GM21528 (cell line): ENCODE data around the gene HERPUD2.
"Not testable (repeated sequence)": the region's sequence is repeated elsewhere in the genome, so short reads cannot be mapped to it uniquely, and the experiment has no call there.

Source experiments
- ATAC-seq: cut with Tn5 transposase; IDR thresholded peaks from one replicate; pipeline ENCODE4 v1.9.1; 2021; ENCODE audit warnings: mild to moderate bottlenecking, moderate library complexity; ENCODE audit not compliant: unreplicated experiment, low FRiP score

HERPUD2 gene

GRCh38 chr7:35716038-35716803, 21.3 kb upstream of the HERPUD2 start:
- no peak for ATAC-seq

- ATAC-seq = no peak
Measured at GRCh38 chr7:35714862-35715261, 19.9 kb upstream of the HERPUD2 start.

GRCh38 chr7:35714407-35714806, 19.5 kb upstream of the HERPUD2 start:
- ATAC-seq = no peak

GRCh38 chr7:35712563-35713226, 17.8 kb upstream of the HERPUD2 start:
- no peak for ATAC-seq

- ATAC-seq = no peak
Measured at GRCh38 chr7:35707422-35707821, 12.5 kb upstream of the HERPUD2 start.

- no peak for ATAC-seq
Measured at GRCh38 chr7:35705932-35706461, 11.1 kb upstream of the HERPUD2 start.

GRCh38 chr7:35704261-35704660, 9.3 kb upstream of the HERPUD2 start:
- no peak for ATAC-seq

GRCh38 chr7:35702541-35702940, 7.6 kb upstream of the HERPUD2 start:
- no peak for ATAC-seq

- ATAC-seq = peak; percentile 56
Measured at GRCh38 chr7:35701287-35701900, 6.5 kb upstream of the HERPUD2 start.

- peak; percentile 13 for ATAC-seq
Measured at GRCh38 chr7:35700865-35701264, 5.9 kb upstream of the HERPUD2 start.

- ATAC-seq = no peak
Measured at GRCh38 chr7:35700333-35700732, 5.4 kb upstream of the HERPUD2 start.

- no peak for ATAC-seq
Measured at GRCh38 chr7:35699796-35700305, 4.9 kb upstream of the HERPUD2 start.

- not testable (repeated sequence) for ATAC-seq
Measured at GRCh38 chr7:35698382-35698781, 3.4 kb upstream of the HERPUD2 start.

- ATAC-seq = no peak
Measured at GRCh38 chr7:35697414-35698175, 2.7 kb upstream of the HERPUD2 start.

- ATAC-seq = no peak
Measured at GRCh38 chr7:35695987-35696386, 1.1 kb upstream of the HERPUD2 start.

- ATAC-seq = no peak
Measured at GRCh38 chr7:35695473-35695850, 527 bp upstream of the HERPUD2 start.

- peak; percentile 14 for ATAC-seq
Measured at GRCh38 chr7:35694161-35694783, 663 bp downstream of the HERPUD2 start.

- ATAC-seq = no peak
Measured at GRCh38 chr7:35691827-35692307, 3.1 kb downstream of the HERPUD2 start.

GRCh38 chr7:35691366-35691765, 3.6 kb downstream of the HERPUD2 start:
- ATAC-seq = no peak

GRCh38 chr7:35690614-35691013, 4.3 kb downstream of the HERPUD2 start:
- ATAC-seq = not testable (repeated sequence)
